GM12875 (cell line): ENCODE data around the gene CCDC63.
A peak's percentile ranks its signal among the peaks of the same experiment; 100 is the strongest.

Source experiments
- H3K4me3 ChIP-seq: one replicate; pipeline ENCODE4 v1.5.1; 2011; ENCODE audit warnings: low read depth, low read length, control low read depth
- TF ChIP-seq, protein P1 (sequence below): IDR thresholded peaks from 2 replicates; pipeline ENCODE4 v1.5.1; 2011; ENCODE audit warnings: low read depth, mild to moderate bottlenecking, control low read depth, inconsistent platforms, low read length, moderate library complexity, borderline replicate concordance; ENCODE audit not compliant: insufficient read depth

The CCDC63 gene

DNA sequence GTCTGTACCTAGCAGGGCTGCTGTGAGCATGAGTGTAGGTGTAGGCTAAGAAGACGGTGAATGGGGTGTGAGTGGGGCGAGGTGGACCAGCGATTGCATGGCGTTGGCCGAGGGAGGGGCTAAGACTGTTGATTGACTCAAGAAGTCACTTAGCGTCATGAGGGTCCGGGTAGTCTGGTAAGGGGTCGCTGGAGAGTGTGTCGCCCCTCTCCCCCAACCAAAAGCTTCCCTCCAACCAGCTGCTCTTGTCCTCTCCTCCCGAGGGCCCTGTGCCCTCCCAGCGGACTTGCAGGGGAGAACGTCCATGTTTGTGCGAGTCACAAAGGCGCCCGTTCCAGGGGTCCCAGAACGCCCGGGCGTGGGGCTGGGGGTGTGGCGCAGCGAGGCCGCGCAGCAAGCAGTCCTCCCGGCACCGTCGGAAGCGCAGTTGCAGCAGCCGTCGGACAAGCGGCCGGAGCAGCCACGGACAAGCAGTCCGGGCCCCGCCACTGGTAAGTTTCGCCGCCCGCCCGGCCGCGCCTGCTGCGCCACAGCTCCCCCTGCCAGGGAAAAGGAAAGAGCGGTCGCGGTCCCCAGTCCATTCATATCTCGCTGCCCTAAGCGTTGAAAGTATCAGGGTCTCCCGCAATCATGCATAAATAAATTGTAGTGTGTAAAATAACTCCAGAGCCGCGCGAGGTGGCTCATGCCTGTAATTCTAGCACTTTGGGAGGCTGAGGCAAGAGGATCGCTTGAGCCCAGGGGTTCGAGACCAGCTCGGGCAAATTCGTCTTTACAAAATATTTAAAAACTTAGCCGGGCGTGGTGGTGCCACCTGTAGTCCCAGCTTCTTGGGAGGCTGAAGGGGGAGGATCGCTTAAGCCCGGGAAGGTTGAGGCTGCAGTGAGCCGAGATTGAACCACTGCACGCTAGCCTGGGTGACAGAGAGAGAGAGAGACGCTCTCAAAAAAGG lies at the start of gene CCDC63:
Gene CCDC63, plus strand, starts transcription at position 373 of the 952 bp plus-strand sequence. CDS start 5,968 bp downstream, outside the sequence.
- TF ChIP-seq, protein P1, sequence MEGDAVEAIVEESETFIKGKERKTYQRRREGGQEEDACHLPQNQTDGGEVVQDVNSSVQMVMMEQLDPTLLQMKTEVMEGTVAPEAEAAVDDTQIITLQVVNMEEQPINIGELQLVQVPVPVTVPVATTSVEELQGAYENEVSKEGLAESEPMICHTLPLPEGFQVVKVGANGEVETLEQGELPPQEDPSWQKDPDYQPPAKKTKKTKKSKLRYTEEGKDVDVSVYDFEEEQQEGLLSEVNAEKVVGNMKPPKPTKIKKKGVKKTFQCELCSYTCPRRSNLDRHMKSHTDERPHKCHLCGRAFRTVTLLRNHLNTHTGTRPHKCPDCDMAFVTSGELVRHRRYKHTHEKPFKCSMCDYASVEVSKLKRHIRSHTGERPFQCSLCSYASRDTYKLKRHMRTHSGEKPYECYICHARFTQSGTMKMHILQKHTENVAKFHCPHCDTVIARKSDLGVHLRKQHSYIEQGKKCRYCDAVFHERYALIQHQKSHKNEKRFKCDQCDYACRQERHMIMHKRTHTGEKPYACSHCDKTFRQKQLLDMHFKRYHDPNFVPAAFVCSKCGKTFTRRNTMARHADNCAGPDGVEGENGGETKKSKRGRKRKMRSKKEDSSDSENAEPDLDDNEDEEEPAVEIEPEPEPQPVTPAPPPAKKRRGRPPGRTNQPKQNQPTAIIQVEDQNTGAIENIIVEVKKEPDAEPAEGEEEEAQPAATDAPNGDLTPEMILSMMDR = peak; percentile 38; the same call in 1 of the 2 replicates
- H3K4me3 ChIP-seq = peak within 1 kb of the TSS; percentile 37

DNA sequence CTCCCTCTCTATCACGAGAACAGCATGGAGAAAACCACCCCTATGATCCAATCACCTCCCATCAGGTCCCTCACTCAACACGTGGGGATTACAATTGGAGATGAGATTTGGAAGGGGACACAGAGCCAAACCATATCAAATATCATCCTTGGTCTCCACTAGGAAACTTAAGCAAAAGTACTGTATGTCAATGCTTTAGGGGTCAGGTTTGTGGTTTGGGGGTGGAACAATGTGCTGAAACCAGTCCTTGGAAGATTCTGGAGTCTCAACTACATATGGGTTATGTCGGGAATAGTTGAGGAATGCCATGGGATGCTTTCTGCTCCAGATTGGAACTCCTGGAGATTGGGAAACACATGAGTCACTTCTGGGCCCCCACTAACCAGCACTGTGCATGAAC lies 48.3 kb upstream of the CCDC63 start:
- H3K4me3 ChIP-seq = no peak overlapping the region
- TF ChIP-seq, protein P1 = no peak

DNA sequence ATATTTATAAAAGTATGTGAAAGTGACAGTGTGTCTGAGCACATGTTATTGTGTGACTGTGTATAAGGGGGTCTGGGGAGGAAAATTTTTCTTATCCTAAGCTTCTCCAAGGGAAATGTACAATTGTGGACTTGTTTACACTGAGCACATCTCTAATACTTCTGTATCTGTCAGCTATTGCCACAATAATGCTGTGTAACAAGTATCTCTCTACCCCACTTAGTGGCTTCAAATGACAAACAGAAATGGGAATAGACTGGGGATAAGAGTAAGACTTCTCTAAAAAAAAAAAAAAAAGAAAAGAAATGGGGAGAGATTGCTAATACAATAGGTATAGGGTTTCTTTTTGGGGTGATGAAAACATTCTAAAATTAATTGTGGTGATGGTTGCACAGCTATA lies 44.3 kb upstream of the CCDC63 start:
- TF ChIP-seq, protein P1 = no peak

DNA sequence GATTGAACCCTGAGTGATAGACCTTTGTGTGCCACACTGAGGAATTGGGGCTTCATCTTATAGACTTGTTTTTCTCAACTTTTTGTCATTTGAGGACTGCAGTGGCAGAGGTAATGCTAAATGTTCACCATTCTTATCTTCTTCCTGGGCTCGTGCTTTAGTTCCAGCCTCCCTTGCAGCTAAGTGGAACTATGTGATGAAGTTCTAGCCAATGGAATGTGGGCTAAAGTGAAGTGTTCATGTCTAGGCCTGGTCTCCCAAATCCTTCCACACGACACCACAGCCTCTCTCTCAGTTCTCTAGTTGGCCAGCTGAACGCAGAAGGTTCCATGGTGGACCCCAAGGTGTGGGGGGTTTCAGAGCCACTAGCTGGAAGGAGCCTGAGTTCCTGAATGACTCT lies 42.4 kb upstream of the CCDC63 start:
- TF ChIP-seq, protein P1 = no peak
- H3K4me3 ChIP-seq = no peak overlapping the region

More for the DNA sequence above, 44.3 kb upstream of the CCDC63 start:
- H3K4me3 ChIP-seq = no peak overlapping the region

DNA sequence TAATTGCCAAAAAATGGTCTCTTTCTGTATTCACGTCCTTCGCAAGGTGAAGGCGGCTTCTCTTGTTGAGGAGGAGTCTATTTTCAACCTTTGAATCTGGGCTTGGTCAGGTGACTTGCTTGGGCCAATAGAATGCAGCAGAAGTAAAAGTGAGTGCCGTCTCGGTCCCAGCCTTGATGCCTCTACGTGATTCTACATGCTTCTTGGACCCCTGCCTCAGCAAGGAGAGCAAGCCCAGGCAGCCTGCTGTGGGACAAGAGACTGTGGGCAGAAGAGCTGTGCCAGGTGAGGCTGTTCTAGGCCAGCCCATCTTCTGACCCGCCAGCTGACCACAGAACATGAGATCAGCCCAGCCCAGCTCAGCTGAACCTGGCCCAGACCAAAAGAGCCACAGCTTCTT lies 39.1 kb upstream of the CCDC63 start:
- TF ChIP-seq, protein P1 = no peak
- no peak overlapping the region for H3K4me3 ChIP-seq

DNA sequence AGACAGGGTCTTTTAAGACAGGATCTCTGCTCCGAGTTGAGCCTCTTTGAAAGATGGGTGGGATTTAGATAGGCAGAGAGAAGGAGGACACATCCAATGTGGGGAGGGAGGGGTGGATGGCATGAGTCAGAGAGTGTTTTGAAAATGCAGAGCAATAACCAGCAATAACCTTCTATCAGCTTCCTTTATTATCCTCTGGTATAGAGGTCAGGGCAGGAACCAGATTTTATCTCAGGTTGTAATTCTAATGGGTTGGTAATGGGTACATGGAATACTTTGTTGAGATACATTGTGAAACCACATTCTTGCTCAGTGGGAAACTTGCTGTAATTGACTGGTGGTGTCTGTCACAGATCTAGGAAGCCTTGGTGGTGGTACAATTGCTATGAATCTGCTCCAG lies 37.6 kb upstream of the CCDC63 start:
- no peak overlapping the region for H3K4me3 ChIP-seq
- TF ChIP-seq, protein P1 = no peak

DNA sequence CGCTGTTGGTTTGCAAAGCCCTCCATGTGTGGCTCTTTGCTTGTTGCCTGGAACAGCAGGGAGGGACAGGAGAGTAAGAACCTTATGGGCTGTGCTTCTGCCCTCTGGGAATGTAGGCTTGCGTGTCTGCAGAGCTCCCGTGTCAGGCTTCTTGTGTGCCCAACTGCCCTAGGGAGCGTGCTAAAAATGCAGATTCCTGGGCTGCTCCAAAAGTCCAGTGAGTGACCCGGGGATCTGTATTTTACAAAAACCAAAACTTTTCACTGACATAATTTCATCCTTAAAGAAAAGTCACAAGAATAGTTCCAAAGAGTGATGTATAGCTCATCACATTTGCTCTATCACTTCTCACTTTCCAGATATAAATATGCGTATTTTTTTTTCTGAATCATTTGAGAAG lies 34.8 kb upstream of the CCDC63 start:
- TF ChIP-seq, protein P1 = no peak
- H3K4me3 ChIP-seq = no peak overlapping the region
